Raji (cell line): Measurements from ENCODE around the gene MAP3K5.

Source experiments
- POLR2A ChIP-seq: IDR thresholded peaks from 2 replicates; pipeline ENCODE4 v1.6.1; 2011; ENCODE audit warnings: low read depth, low read length, control low read depth; ENCODE audit not compliant: insufficient read depth

MAP3K5 gene

DNA sequence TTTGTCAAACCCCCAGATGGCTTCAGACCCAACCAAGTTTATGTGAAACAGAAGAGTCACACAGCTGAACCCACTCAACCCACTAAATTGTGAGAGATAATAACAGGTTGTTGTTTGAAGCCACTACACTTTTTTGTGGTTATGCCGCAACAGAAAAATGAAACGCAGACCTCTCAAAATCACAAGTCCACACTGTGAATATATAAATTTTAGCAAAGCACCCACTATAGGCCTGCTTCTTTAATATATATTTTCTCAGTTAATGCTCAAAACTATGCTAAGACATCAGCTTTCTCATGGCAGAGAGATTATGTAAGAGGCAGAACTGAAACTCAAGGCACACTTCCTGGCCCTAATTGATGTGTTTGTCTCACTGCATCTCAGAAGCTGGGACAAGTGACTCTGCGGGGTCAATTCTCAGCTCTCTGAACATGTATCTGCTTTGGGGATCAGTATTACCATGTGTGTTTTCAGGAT is 27.7 kb downstream of the MAP3K5 start:
- TF ChIP-seq POLR2A = 0 out of 2 replicates have a peak, but pooled peaks have one; percentile 1

DNA sequence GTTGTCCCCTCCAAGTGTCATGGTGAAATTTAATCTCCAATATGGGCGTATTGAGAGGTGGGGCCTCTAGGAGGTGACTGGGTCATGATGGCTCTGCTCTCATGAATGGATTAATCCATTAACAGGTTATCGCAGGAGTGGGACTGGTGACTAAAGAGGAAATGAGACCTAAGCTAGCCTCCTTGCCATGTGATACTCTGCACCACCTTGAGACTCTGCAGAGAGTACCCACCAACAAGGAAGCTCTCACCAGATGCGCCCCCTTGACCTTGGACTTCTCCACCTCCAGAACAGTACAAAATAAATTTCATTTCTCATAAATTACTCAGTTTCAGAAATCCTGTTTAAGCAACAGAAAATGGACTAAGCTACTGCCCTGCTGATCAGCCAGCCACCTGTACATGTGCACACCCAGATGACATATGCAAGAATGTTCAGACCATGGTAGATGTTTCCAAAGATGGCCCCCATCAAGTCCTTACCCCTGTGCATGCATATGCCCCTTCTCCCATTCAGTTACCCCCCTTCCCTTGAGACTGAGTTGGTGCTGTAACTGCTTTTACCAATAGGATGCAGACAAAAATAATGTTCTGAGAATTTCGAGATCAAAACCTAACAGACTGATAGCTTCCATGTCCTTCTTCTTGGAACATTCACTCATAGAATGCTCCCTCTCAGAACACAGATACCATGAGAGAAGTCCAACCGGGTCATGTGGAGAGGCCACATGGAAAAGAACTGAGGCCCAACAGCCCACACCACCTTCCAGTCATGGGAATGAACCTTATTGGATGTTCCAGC is 28.4 kb downstream of the MAP3K5 start:
- TF ChIP-seq POLR2A = 0 out of 2 replicates have a peak, but pooled peaks have one; percentile 23

GRCh38 chr6:136763255-136763654 is 29.0 kb downstream of the MAP3K5 start:
- no peak for TF ChIP-seq POLR2A

DNA sequence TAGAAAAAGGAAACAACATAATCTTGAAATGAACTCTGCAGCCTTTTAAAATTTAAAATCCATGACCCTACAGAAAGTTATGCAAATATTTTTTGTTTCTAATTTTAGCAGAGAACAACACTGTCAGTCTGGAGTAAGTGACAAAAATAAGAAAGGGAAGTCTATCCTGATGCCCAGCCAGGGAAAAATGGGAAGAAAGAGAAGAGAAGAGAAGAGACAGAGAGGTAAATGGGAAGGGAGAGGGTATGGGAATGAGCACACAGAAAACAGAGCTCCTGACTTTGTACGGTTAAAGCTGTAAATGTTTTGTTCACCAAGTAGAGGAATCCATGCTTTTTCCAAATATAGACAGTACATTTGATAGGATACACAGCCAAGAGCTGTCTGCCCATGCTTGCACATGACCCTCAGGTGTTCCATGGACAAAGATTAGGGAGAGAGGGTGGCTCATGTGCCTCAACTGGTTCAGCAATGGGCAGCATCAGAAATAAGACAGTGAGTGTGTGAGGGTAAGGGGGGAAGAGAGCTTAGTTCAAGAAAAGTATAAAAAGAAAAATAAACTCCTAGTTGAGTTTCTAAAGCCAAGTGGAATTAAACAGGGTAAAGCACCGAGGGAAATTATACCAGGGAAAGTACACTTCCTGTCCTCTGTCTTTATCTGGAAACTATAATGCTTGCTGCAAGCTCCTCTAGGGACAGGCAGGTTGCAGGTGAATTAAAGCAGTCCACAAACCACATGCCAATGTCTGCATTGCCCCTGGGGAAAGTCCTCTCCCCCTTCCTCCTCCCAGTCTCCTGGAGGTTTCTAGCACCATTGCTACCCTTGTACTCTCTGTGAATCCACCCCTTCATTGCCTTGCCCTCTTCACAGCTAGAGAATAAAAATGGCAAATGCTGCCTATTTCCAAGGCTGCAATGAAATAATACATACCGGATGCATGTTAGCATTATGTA is 30.0 kb downstream of the MAP3K5 start:
- no peak for TF ChIP-seq POLR2A

- TF ChIP-seq POLR2A = no peak
Measured at GRCh38 chr6:136761227-136761922, 30.9 kb downstream of the MAP3K5 start.

DNA sequence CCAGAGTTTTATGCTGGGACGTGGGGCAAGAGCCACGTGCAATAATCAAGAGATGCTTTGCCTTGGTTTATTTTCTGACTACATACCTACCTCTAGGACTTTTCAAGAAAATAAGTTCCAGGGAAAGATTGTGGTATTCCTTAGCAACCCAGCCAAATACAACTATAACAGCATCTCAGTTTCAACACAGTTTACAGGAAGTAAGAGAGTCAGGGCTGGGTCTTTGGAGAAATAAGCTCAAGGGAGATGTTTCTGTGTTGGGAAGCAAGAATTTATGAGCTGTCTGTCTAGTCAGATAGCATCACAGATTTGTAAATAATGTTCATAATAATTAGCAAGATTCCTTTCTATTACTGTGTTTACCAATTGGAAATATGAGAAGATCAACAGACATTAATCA is 35.1 kb downstream of the MAP3K5 start:
- TF ChIP-seq POLR2A = no peak

GRCh38 chr6:136754820-136755219 is 37.5 kb downstream of the MAP3K5 start:
- TF ChIP-seq POLR2A = no peak

DNA sequence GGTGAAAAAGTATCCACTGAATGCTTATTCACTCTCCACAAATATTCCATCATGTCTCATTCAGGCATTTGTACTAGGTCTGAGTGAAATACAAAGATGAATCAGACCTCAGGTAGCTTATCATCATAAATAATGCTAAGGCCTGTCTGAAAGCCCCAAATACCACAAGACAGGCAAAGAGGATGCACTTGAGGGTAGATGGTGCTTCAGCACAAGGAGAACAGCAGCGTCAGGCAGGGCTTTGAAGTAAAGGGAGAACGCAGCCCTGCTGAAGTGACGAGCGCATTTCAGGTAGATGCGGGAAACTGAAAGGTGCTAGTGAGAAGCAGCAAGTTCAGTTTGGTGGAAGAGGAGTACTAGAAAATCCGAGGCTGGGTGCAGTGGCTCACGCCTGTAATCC is 38.7 kb downstream of the MAP3K5 start:
- no peak for TF ChIP-seq POLR2A

- TF ChIP-seq POLR2A = no peak
Measured at GRCh38 chr6:136752554-136752953, 39.7 kb downstream of the MAP3K5 start.

GRCh38 chr6:136751991-136752390 is 40.3 kb downstream of the MAP3K5 start:
- TF ChIP-seq POLR2A = no peak

DNA sequence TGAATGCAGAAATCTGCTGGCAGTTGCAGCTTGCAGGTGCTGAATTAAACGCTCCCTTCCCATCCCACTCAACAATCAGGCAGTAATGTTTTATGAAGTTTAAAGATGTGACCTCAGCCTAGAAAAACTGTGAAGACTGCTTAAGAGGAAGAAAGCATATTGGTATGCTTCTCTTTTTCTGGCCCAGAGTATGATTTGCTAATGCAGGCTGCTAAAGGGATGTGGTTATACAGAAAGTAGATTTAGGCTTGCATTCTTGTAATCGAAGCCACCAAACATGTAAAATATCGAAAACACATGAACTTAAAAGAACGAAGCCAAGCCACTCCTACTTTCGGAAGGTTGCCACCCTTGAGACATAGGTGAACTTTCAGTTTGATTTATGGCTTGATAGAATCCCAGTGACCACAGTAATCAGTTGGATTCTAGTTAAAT is 40.7 kb downstream of the MAP3K5 start:
- TF ChIP-seq POLR2A = no peak

DNA sequence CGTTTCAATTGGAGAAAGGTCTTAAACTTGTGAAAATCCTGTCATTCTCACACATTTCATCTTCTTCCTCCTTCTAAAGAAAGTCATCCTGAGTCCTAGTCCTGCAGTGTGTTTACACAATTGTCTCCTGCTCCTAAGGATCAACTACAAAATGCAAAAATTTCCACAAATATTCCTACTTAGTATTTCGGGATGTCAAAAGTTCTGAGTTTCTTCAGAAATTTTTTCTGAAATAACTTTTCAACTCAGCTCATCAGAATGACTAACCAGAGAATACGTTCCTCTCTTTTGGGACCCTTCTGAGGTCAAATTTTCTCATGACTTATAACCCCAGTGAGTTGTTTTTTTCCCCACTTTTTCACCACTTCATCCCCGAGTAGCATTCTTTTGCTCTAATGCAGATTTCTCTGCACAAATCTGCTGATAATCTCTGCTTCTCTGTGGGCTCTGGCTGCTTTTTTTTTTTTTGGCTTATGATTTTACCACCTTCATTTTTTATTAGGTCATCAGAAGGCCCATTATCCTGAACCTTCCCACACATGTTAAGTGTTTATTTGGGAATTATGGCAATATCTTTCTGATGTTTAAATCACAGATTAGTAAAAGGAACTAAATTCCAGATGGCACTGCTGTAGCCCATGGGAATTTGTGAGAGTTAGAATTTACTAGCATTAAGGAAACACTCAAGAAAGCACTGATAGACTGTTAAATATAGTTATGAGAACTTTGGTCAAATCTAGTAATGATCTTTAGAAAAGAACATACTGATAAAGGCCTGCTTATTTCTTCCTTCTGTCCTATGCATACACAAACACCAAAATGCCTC is 41.4 kb downstream of the MAP3K5 start:
- no peak for TF ChIP-seq POLR2A

GRCh38 chr6:136749359-136749997 is 42.8 kb downstream of the MAP3K5 start:
- TF ChIP-seq POLR2A = no peak

GRCh38 chr6:136747507-136747906 is 44.8 kb downstream of the MAP3K5 start:
- TF ChIP-seq POLR2A = no peak
